HEK293 (cell line): ENCODE results near the gene MGME1.

Experiments used
- CTCF ChIP-seq: fragments of 450-650 bp; formaldehyde crosslinking; IDR thresholded peaks from 2 replicates; pipeline ENCODE4 v1.5.1; 2016; ENCODE audit warnings: missing biosample characterization, missing genetic modification characterization
- MEIS1 ChIP-seq: sonication (generic); formaldehyde crosslinking; IDR thresholded peaks from 2 replicates; pipeline ENCODE4 v1.8.1; 2022; ENCODE audit warnings: missing genetic modification reagents, mild to moderate bottlenecking, borderline replicate concordance
- REST ChIP-seq: fragments of 450-650 bp; formaldehyde crosslinking; IDR thresholded peaks from 2 replicates; pipeline ENCODE4 v1.5.1; 2016; ENCODE audit warnings: missing biosample characterization, missing genetic modification characterization
- ZNF274 ChIP-seq, 2 experiments: fragments of 200-500 bp in 1 of 2; fragments of 450-650 bp in 1 of 2; sonication (Bioruptor generic) in 1 of 2; formaldehyde crosslinking in 1 of 2; IDR thresholded peaks; 2 replicates each; pipeline versions ENCODE4 v1.5.1 to v1.6.1; 2014 to 2016; ENCODE audit warnings: borderline replicate concordance in 1 of 2, inconsistent platforms in 1 of 2, low read length in 1 of 2, missing biosample characterization in 1 of 2, missing genetic modification characterization in 1 of 2
- ZNF280D ChIP-seq: fragments of 450-650 bp; formaldehyde crosslinking; IDR thresholded peaks from 2 replicates; pipeline ENCODE4 v1.5.1; 2016; ENCODE audit warnings: missing biosample characterization, missing genetic modification characterization
- ZNF521 ChIP-seq: fragments of 450-650 bp; formaldehyde crosslinking; IDR thresholded peaks from 2 replicates; pipeline ENCODE4 v1.5.1; 2017; ENCODE audit warnings: missing biosample characterization, mild to moderate bottlenecking, missing genetic modification characterization
- ZNF704 ChIP-seq: fragments of 450-650 bp; formaldehyde crosslinking; IDR thresholded peaks from 2 replicates; pipeline ENCODE4 v1.5.1; 2016; ENCODE audit warnings: missing biosample characterization, missing genetic modification characterization

- no peak for TF ChIP-seq MEIS1 (CRISPR knock-in tag)
- TF ChIP-seq ZNF274 (IDR thresholded peaks at IDR 0.05; ENCODE audit: low read length), result no peak
- no peak for TF ChIP-seq ZNF274 (tag by site-specific recombination; IDR thresholded peaks at IDR 0.05; ENCODE audit: borderline replicate concordance)
- no peak for TF ChIP-seq ZNF521 (tag by site-specific recombination)
- no peak for TF ChIP-seq CTCF (tag by site-specific recombination)
- TF ChIP-seq ZNF280D (tag by site-specific recombination), result no peak
- TF ChIP-seq ZNF704 (tag by site-specific recombination), result no peak
- no peak for TF ChIP-seq REST
Observed at GRCh38 chr20:17919149-17919548, 49.7 kb upstream of the MGME1 start.
